Measurements from ENCODE around the gene IQSEC1.

DNA sequence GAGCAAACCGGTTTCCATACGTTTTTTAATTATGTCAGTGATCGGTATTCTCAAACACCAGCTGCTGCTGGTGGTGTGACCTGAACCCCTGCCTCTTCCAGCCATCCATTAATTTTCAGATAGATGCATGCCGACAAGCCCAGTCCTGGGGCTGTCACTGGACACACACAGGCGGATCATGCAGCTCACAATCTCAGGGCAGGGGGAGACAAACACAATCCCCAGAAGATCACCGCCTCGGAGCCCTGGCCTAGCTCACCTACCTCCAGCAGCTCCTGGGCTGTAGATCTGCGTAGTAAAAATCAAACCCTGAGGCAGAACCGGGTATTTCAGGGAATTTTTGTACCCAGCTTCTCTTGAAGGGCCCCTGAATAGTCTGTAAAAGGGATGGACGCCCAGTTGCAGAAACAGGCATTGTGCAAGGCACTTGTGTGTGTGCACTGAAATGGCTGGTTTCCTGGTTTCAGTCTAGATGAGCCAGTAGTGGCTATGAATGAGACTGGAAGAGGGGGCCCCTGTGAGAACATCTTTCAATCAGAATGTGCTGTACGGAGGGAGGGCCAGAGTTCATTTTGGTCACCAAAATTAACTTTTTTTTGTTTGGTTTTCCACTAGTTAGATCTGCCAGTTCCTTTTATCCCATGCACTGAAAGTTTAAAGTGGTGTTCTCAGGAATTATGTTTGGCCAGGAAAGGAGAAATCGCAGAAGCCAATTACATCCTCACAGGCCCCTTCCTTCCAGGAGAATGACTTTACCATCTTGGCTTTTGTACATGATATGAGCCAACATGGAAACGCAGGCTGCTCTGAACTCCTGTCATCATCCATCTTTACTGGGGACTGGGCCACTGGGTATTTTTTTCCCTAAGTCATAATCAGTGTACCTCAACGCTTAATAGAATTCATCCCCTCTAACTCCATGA lies 176.9 kb downstream of the IQSEC1 start:
- no peak for TF ChIP-seq POLR2A (IDR thresholded peaks at IDR 0.05; ENCODE audit: low read depth)
- TF ChIP-seq, protein P1, sequence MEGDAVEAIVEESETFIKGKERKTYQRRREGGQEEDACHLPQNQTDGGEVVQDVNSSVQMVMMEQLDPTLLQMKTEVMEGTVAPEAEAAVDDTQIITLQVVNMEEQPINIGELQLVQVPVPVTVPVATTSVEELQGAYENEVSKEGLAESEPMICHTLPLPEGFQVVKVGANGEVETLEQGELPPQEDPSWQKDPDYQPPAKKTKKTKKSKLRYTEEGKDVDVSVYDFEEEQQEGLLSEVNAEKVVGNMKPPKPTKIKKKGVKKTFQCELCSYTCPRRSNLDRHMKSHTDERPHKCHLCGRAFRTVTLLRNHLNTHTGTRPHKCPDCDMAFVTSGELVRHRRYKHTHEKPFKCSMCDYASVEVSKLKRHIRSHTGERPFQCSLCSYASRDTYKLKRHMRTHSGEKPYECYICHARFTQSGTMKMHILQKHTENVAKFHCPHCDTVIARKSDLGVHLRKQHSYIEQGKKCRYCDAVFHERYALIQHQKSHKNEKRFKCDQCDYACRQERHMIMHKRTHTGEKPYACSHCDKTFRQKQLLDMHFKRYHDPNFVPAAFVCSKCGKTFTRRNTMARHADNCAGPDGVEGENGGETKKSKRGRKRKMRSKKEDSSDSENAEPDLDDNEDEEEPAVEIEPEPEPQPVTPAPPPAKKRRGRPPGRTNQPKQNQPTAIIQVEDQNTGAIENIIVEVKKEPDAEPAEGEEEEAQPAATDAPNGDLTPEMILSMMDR (IDR thresholded peaks at IDR 0.05) = peak in 1 of 3 experiments; percentile 13
- TF ChIP-seq EP300 (IDR thresholded peaks at IDR 0.05) = no peak
- TF ChIP-seq POLR2AphosphoS5 (IDR thresholded peaks at IDR 0.05) = no peak
